ENCODE results near the gene RYR2.

- TF ChIP-seq POLR2AphosphoS5 (IDR thresholded peaks at IDR 0.05) (no peak), CTCF (IDR thresholded peaks at IDR 0.05) (no peak), POLR2A (IDR thresholded peaks at IDR 0.05) (no peak)
These were observed 162.9 kb downstream of the RYR2 start for GRCh38 chr1:237204841-237205240.
